Activated T-cell treated with anti-CD3 and anti-CD28 coated beads, Interleukin-2, amount 50 U/mL, for 72 hours (primary cell): ENCODE results near the gene SUGCT. TPM values are rescaled to one million over a fixed set of nuclear protein-coding genes. Genes with fewer than 3 reads are reported as not detected.
A peak's percentile ranks its signal among the peaks of the same experiment; 100 is the strongest.

Source experiments
- ATAC-seq, 2 donors: fragments of 150-1000 bp; cut with Tn5 transposase; replicated peaks in 1 of 2; 2 replicates each; pipeline ENCODE4 v1.10.0; 2021; ENCODE audit warnings: moderate library complexity in 2 of 2, mild to moderate bottlenecking in 1 of 2
- DNase-seq, 2 donors: peaks; one replicate each; pipeline ENCODE4 v3.0.0; 2021 to 2022; ENCODE audit warnings: mixed read lengths in 1 of 2
- H3K27ac Mint-ChIP-seq: one replicate; pipeline ENCODE4 v1.8.0; 2022; ENCODE audit warnings: mild to moderate bottlenecking, moderate library complexity, mixed read lengths
- H3K27me3 Mint-ChIP-seq: one replicate; pipeline ENCODE4 v1.8.0; 2022; ENCODE audit warnings: low read depth, mixed read lengths
- H3K36me3 Mint-ChIP-seq, 2 donors: one replicate each; pipeline ENCODE4 v1.8.0; 2022; ENCODE audit warnings: mixed read lengths in 2 of 2, mild to moderate bottlenecking in 1 of 2; ENCODE audit not compliant: insufficient read depth in 2 of 2
- H3K4me1 Mint-ChIP-seq: one replicate; pipeline ENCODE4 v1.8.0; 2022; ENCODE audit warnings: low read depth, mixed read lengths
- H3K4me3 Mint-ChIP-seq, 2 donors: one replicate each; pipeline ENCODE4 v1.8.0; 2022; ENCODE audit warnings: mild to moderate bottlenecking in 2 of 2, mixed read lengths in 2 of 2, moderate library complexity in 2 of 2
- H3K9me3 Mint-ChIP-seq, 2 donors: one replicate each; pipeline ENCODE4 v1.8.0; 2022; ENCODE audit warnings: mixed read lengths in 2 of 2
- total RNA-seq, 2 donors: library from RNA; stranded (reverse); gene quantifications; one replicate each; pipeline ENCODE4 v1.2.3, GENCODE V29; 2022

Gene SUGCT
- total RNA-seq, 2 donors from 2014 or later: 1.5 to 1.6 TPM

DNA sequence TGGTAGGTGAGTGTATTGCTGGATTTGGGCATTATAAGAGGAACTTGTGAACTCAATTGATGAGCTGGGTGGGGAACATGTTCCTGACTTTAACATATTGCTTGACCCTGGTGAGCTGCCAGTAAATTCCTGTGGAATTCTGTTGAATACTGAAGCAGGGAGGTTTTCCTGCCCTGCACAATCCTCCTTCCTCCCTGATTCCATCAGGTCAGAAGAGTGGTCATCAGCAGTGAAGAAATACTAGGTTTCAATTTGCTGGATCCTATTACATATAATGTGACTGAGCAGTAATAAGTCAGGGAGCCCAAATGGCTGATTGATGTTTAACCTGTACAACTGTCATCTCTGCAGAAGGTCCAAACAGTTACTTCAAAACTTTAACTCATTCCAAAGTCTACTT lies 581.2 kb downstream of the SUGCT start:
- H3K27ac Mint-ChIP-seq: no peak overlapping the region
- H3K36me3 Mint-ChIP-seq: no peaks in the 10 kb centered on the region
- ATAC-seq (no peak), DNase-seq (no peak)
- H3K4me1 Mint-ChIP-seq: peaks cover 7% of the 10 kb centered on the region
- H3K9me3 Mint-ChIP-seq: no peaks in the 10 kb centered on the region
- H3K4me3 Mint-ChIP-seq: no peak overlapping the region
- no peaks in the 10 kb centered on the region for H3K27me3 Mint-ChIP-seq

DNA sequence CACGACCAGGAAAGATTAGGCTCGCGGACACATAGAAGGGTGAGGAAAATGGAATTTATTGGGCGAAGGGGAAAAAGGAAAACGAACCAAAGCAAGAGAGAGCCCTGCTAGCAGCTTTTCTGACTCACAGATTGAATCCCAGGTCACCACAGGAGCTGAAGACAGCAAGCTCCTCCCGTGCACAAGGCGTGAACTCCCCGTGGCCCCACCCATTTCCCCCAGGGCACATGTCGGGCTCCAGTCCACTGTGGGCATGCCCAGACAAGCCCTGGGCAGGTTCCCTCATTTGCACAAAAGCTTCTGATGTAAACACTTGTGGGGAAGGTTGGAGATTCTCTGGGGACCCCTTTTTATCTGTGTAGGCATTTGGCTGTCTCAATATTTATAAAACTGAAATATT lies 582.4 kb downstream of the SUGCT start:
- Mint-ChIP-seq H3K9me3 (no peaks in the 10 kb centered on the region), H3K4me1 (peaks cover 7% of the 10 kb centered on the region), H3K36me3 (no peaks in the 10 kb centered on the region), H3K27me3 (no peaks in the 10 kb centered on the region), H3K27ac (peak overlapping the region; percentile 38), H3K4me3 (no peak overlapping the region)
- DNase-seq (peak; percentile 58 to 72), ATAC-seq (peak; percentile 75 to 97)

- no peak overlapping the region for H3K4me3 Mint-ChIP-seq
- DNase-seq: no peak
- H3K27me3 Mint-ChIP-seq: no peaks in the 10 kb centered on the region
- no peaks in the 10 kb centered on the region for H3K36me3 Mint-ChIP-seq
- peaks cover 7% of the 10 kb centered on the region for H3K4me1 Mint-ChIP-seq
- H3K27ac Mint-ChIP-seq: no peak overlapping the region
- ATAC-seq: no peak
- no peaks in the 10 kb centered on the region for H3K9me3 Mint-ChIP-seq
These were observed 585.6 kb downstream of the SUGCT start for GRCh38 chr7:40720416-40720815.

DNA sequence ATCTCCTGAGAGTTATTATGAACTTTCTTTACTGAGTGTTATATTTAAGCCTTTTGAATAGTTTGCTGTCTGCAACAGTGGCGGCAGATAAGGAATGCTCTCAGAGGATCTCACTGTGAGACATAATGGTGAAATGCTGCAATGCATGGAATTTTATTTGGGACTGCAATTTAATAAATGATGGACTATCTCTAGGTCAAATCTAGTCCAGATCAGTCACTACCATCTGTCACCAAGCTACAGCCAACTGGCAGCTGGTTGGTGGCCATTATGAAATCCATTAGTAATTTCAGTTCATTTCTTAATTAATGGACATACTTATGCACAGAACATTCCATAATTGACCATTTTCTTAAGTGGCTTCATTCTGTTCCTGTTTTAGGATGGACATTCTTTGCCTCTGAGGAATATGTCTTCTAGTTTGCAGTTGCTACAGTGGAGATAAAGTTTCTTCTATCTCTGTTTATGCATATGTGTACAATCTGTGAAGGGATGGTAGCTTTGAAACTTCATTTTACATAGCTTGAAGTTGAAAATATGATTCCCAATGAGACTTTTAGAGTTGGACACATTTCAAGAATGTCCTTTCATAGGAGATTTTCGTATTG lies 586.6 kb downstream of the SUGCT start:
- no peak for DNase-seq
- H3K27ac Mint-ChIP-seq: no peak overlapping the region
- H3K27me3 Mint-ChIP-seq: no peaks in the 10 kb centered on the region
- H3K4me1 Mint-ChIP-seq: peaks cover 7% of the 10 kb centered on the region
- H3K36me3 Mint-ChIP-seq: no peaks in the 10 kb centered on the region
- H3K9me3 Mint-ChIP-seq: no peaks in the 10 kb centered on the region
- no peak for ATAC-seq
- no peak overlapping the region for H3K4me3 Mint-ChIP-seq

DNA sequence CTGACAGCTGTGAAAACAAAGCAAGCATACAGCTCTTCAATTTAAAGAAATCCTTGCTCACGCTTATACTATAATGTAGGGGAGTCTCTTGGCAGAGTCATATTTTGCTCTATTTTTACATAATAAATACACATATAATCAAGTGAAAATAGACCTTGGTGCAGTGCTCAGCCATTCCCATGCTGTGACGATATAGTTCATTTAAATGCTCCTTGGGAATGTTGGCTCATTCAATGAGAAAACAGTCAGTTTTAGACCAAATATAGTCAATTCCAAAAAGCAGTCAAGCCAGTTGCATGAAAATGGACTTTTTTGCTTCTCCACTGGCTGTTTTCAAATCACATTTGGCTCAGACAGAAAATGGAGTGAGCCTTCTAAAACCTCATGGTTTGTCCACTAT lies 587.4 kb downstream of the SUGCT start:
- Mint-ChIP-seq H3K4me1 (peaks cover 3% of the 10 kb centered on the region), H3K27ac (no peak overlapping the region), H3K4me3 (no peak overlapping the region), H3K9me3 (peaks cover 0 to 2% of the 10 kb centered on the region in 2 donors), H3K27me3 (no peaks in the 10 kb centered on the region), H3K36me3 (no peaks in the 10 kb centered on the region)
- DNase-seq (no peak), ATAC-seq (no peak)

DNA sequence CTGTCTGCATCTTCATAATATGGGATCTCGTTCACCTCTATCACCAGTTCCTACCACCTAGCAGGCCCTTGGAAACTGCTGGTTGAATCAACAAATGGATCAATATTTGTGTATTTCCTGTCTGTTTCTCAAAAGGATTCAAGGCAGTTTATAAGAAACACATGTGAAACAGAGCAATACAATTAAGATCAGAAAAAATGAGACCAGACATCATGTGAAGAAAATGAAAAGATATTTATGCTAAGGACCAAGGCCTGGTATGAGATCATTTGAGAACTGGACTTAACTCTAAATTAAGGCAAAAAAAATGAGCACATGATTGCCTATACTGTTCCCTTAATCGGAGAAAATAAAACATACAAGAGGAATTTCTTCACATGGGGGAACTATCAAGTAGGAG lies 589.0 kb downstream of the SUGCT start:
- Mint-ChIP-seq H3K4me3 (no peak overlapping the region), H3K36me3 (no peaks in the 10 kb centered on the region), H3K4me1 (no peaks in the 10 kb centered on the region), H3K9me3 (peaks cover 0 to 2% of the 10 kb centered on the region in 2 donors), H3K27me3 (no peaks in the 10 kb centered on the region), H3K27ac (peak overlapping the region; percentile 20)
- ATAC-seq: no peak
- no peak for DNase-seq

GRCh38 chr7:40726559-40726958 lies 591.8 kb downstream of the SUGCT start:
- no peak for DNase-seq
- no peak for ATAC-seq
- no peak overlapping the region for H3K27ac Mint-ChIP-seq
- no peaks in the 10 kb centered on the region for H3K27me3 Mint-ChIP-seq
- H3K9me3 Mint-ChIP-seq: peaks cover 5 to 6% of the 10 kb centered on the region in 2 donors
- H3K4me3 Mint-ChIP-seq: no peak overlapping the region
- H3K4me1 Mint-ChIP-seq: no peaks in the 10 kb centered on the region
- peaks cover 0 to 1% of the 10 kb centered on the region in 2 donors for H3K36me3 Mint-ChIP-seq

- H3K9me3 Mint-ChIP-seq: peaks cover 8 to 10% of the 10 kb centered on the region in 2 donors
- H3K4me3 Mint-ChIP-seq: no peak overlapping the region
- no peaks in the 10 kb centered on the region for H3K27me3 Mint-ChIP-seq
- ATAC-seq (no peak), DNase-seq (no peak)
- H3K36me3 Mint-ChIP-seq: peaks cover 1 to 2% of the 10 kb centered on the region in 2 donors
- H3K27ac Mint-ChIP-seq: no peak overlapping the region
- no peaks in the 10 kb centered on the region for H3K4me1 Mint-ChIP-seq
These were observed 598.3 kb downstream of the SUGCT start for GRCh38 chr7:40733114-40733513.

- Mint-ChIP-seq H3K9me3 (peaks cover 8 to 10% of the 10 kb centered on the region in 2 donors), H3K4me1 (no peaks in the 10 kb centered on the region), H3K27ac (no peak overlapping the region), H3K27me3 (no peaks in the 10 kb centered on the region), H3K4me3 (no peak overlapping the region), H3K36me3 (peaks cover 1 to 2% of the 10 kb centered on the region in 2 donors)
- ATAC-seq: no peak
- no peak for DNase-seq
These were observed 598.8 kb downstream of the SUGCT start for GRCh38 chr7:40733578-40733977.

- DNase-seq (no peak), ATAC-seq (no peak)
- H3K4me1 Mint-ChIP-seq: no peaks in the 10 kb centered on the region
- H3K4me3 Mint-ChIP-seq: no peak overlapping the region
- no peak overlapping the region for H3K27ac Mint-ChIP-seq
- H3K36me3 Mint-ChIP-seq: peaks cover 0 to 2% of the 10 kb centered on the region in 2 donors
- no peaks in the 10 kb centered on the region for H3K27me3 Mint-ChIP-seq
- H3K9me3 Mint-ChIP-seq: peaks cover 3 to 5% of the 10 kb centered on the region in 2 donors
These were observed 604.5 kb downstream of the SUGCT start for GRCh38 chr7:40739257-40739656.

- Mint-ChIP-seq H3K27ac (no peak overlapping the region), H3K27me3 (no peaks in the 10 kb centered on the region), H3K36me3 (no peaks in the 10 kb centered on the region), H3K4me1 (no peaks in the 10 kb centered on the region), H3K4me3 (no peak overlapping the region), H3K9me3 (peaks cover 0 to 3% of the 10 kb centered on the region in 2 donors)
- ATAC-seq (no peak), DNase-seq (no peak)
These were observed 607.5 kb downstream of the SUGCT start for GRCh38 chr7:40742270-40742669.

GRCh38 chr7:40746841-40747556 lies 612.2 kb downstream of the SUGCT start:
- H3K9me3 Mint-ChIP-seq: peaks cover 1 to 7% of the 10 kb centered on the region in 2 donors
- ATAC-seq (no peak), DNase-seq (no peak)
- no peak overlapping the region for H3K4me3 Mint-ChIP-seq
- H3K36me3 Mint-ChIP-seq: no peaks in the 10 kb centered on the region
- no peak overlapping the region for H3K27ac Mint-ChIP-seq
- H3K27me3 Mint-ChIP-seq: no peaks in the 10 kb centered on the region
- H3K4me1 Mint-ChIP-seq: no peaks in the 10 kb centered on the region

GRCh38 chr7:40747856-40748255 lies 613.1 kb downstream of the SUGCT start:
- ATAC-seq: no peak
- peaks cover 1 to 7% of the 10 kb centered on the region in 2 donors for H3K9me3 Mint-ChIP-seq
- no peak overlapping the region for H3K27ac Mint-ChIP-seq

DNA sequence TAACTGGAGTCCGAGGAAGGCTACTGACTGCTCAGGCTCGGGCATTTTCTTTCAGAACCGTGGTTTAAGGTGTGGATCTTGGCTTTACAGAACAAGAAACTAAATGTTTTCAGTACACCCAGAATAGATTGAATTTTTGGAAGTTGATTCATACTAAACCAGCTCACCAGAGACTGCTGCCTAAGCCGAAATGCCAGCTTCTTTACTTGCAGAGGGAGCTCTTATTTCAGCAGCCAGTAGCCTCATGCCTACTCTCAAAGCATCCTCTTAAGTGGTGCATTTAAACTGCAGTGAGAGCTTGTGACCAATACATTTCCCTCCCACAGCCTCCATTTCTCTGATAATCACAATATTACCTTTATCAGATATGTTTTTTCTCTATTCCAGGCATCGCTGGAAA lies 615.1 kb downstream of the SUGCT start:
- H3K36me3 Mint-ChIP-seq: no peaks in the 10 kb centered on the region
- H3K4me1 Mint-ChIP-seq: no peaks in the 10 kb centered on the region
- ATAC-seq: no peak
- DNase-seq: no peak
- H3K27ac Mint-ChIP-seq: no peak overlapping the region
- no peaks in the 10 kb centered on the region for H3K27me3 Mint-ChIP-seq
- no peak overlapping the region for H3K4me3 Mint-ChIP-seq
- H3K9me3 Mint-ChIP-seq: peaks cover 1 to 7% of the 10 kb centered on the region in 2 donors

More at GRCh38 chr7:40747856-40748255, 613.1 kb downstream of the SUGCT start:
- Mint-ChIP-seq H3K27me3 (no peaks in the 10 kb centered on the region), H3K4me1 (no peaks in the 10 kb centered on the region), H3K4me3 (no peak overlapping the region), H3K36me3 (no peaks in the 10 kb centered on the region)
- no peak for DNase-seq
